GM23338 (cell line): Measurements from ENCODE around the gene ZNF780B. TPM values are rescaled to one million over a fixed set of nuclear protein-coding genes. Genes with fewer than 3 reads are reported as not detected.

Experiments
- ATAC-seq: fragments of 200-7000 bp; cut with Tn5 transposase; 3 replicates; pipeline ENCODE4 v1.9.1; 2020
- DNase-seq: peaks from one replicate; pipeline ENCODE4 v3.0.0-alpha.2; 2015; ENCODE audit warnings: low spot score
- H2AFZ ChIP-seq: fragments of 200-600 bp; sonication (generic); 2 replicates; pipeline ENCODE4 v1.8.0; 2016; ENCODE audit warnings: antibody characterized with exemption, mild to moderate bottlenecking, moderate library complexity
- H3F3A ChIP-seq: fragments of 200-600 bp; sonication (generic); replicated peaks from 2 replicates; pipeline ENCODE4 v1.8.0; 2017; ENCODE audit warnings: antibody characterized with exemption, mixed run types, low read depth
- H3K27ac ChIP-seq: fragments of 200-600 bp; sonication (generic); 2 replicates; pipeline ENCODE4 v1.6.1; 2016; ENCODE audit warnings: low read depth
- H3K27me3 ChIP-seq: fragments of 200-600 bp; sonication (generic); 2 replicates; pipeline ENCODE4 v1.8.0; 2016; ENCODE audit warnings: mild to moderate bottlenecking, mixed run types, moderate library complexity; ENCODE audit not compliant: insufficient read depth
- H3K36me3 ChIP-seq: fragments of 200-600 bp; sonication (generic); 2 replicates; pipeline ENCODE4 v1.8.0; 2016; ENCODE audit warnings: mild to moderate bottlenecking; ENCODE audit not compliant: insufficient read depth
- H3K4me1 ChIP-seq: fragments of 200-600 bp; sonication (generic); 2 replicates; pipeline ENCODE4 v1.8.0; 2016; ENCODE audit warnings: mild to moderate bottlenecking, moderate library complexity; ENCODE audit not compliant: insufficient read depth
- H3K4me2 ChIP-seq: fragments of 200-600 bp; sonication (generic); 2 replicates; pipeline ENCODE4 v1.7.1; 2017; ENCODE audit warnings: mixed run types
- H3K4me3 ChIP-seq: fragments of 200-600 bp; sonication (generic); 2 replicates; pipeline ENCODE4 v1.6.1; 2016; ENCODE audit warnings: mixed run types
- H3K79me2 ChIP-seq: fragments of 200-600 bp; sonication (generic); replicated peaks from 2 replicates; pipeline ENCODE4 v1.8.0; 2017; ENCODE audit warnings: mild to moderate bottlenecking; ENCODE audit not compliant: insufficient read depth
- H3K9me2 ChIP-seq: fragments of 200-600 bp; sonication (generic); 2 replicates; pipeline ENCODE4 v1.8.0; 2017; ENCODE audit not compliant: insufficient read depth
- H4K20me1 ChIP-seq: fragments of 200-600 bp; sonication (generic); replicated peaks from 2 replicates; pipeline ENCODE4 v1.8.0; 2017; ENCODE audit warnings: mild to moderate bottlenecking; ENCODE audit not compliant: insufficient read depth
- H3K27ac Mint-ChIP-seq: 2 replicates; pipeline ENCODE4 v1.8.0; 2020; ENCODE audit warnings: inconsistent platforms, mild to moderate bottlenecking, moderate library complexity, mixed read lengths
- H3K27me3 Mint-ChIP-seq: 3 replicates; pipeline ENCODE4 v1.8.0; 2022; ENCODE audit warnings: low read depth, mild to moderate bottlenecking, moderate library complexity, mixed read lengths, inconsistent platforms; ENCODE audit not compliant: insufficient read depth, poor library complexity
- H3K36me3 Mint-ChIP-seq: 3 replicates; pipeline ENCODE4 v1.8.0; 2021; ENCODE audit warnings: low read depth, mild to moderate bottlenecking, inconsistent platforms, moderate library complexity, mixed read lengths
- H3K4me1 Mint-ChIP-seq: 3 replicates; pipeline ENCODE4 v1.8.0; 2020; ENCODE audit warnings: mild to moderate bottlenecking, inconsistent platforms, mixed read lengths
- H3K4me3 Mint-ChIP-seq: 3 replicates; pipeline ENCODE4 v1.8.0; 2021; ENCODE audit warnings: moderate library complexity, mild to moderate bottlenecking, inconsistent platforms, mixed read lengths
- H3K9me3 Mint-ChIP-seq: 3 replicates; pipeline ENCODE4 v1.8.0; 2020; ENCODE audit warnings: moderate library complexity, mild to moderate bottlenecking, inconsistent platforms, mixed read lengths
- CREB1 ChIP-seq: fragments of 250-450 bp; sonication (Bioruptor Pico); IDR thresholded peaks from 2 replicates; pipeline ENCODE4 v1.5.0; 2020; ENCODE audit warnings: low read depth, mild to moderate bottlenecking, moderate library complexity
- EZH2 ChIP-seq: fragments of 200-600 bp; sonication (generic); IDR thresholded peaks from one replicate; pipeline ENCODE4 v1.8.0; 2017; ENCODE audit warnings: antibody characterized with exemption, mild to moderate bottlenecking, low read depth; ENCODE audit not compliant: unreplicated experiment
- EZH2phosphoT487 ChIP-seq: fragments of 200-600 bp; sonication (generic); IDR thresholded peaks from one replicate; pipeline ENCODE4 v1.8.1; 2018; ENCODE audit warnings: antibody characterized with exemption; ENCODE audit not compliant: unreplicated experiment
- JUNB ChIP-seq: IDR thresholded peaks from one replicate; pipeline ENCODE4 v1.6.1; 2016; ENCODE audit warnings: antibody characterized with exemption; ENCODE audit not compliant: unreplicated experiment
- NANOG ChIP-seq: IDR thresholded peaks from 2 replicates; pipeline ENCODE4 v1.6.1; 2016; ENCODE audit warnings: antibody characterized with exemption, borderline replicate concordance
- POLR2AphosphoS5 ChIP-seq: IDR thresholded peaks from 2 replicates; pipeline ENCODE4 v1.6.1; 2016; ENCODE audit warnings: antibody characterized with exemption, low read depth
- STAT1 ChIP-seq: IDR thresholded peaks from one replicate; pipeline ENCODE4 v1.6.1; 2016; ENCODE audit warnings: antibody characterized with exemption; ENCODE audit not compliant: unreplicated experiment
- ZNF331 ChIP-seq: fragments of 250-450 bp; sonication (Bioruptor Pico); IDR thresholded peaks from 2 replicates; pipeline ENCODE4 v1.5.0; 2020; ENCODE audit warnings: low read depth, mild to moderate bottlenecking, moderate library complexity
- polyA plus RNA-seq: library from polyadenylated mRNA; unstranded; fragments of >200 nt; fragmentation: Nextera tagmentation; extraction: Ambion mirVana; gene quantifications from 2 replicates; pipeline ENCODE4 v1.2.1, GENCODE V29; 2016
- total RNA-seq: library from RNA; depleted of rRNA; stranded (reverse); fragments of >200 nt; shearing (Covaris generic); gene quantifications from 2 replicates; pipeline ENCODE4 v1.2.3, GENCODE V29; 2014
- TF ChIP-seq, protein P1 (sequence below), 2 experiments: fragments of 200-600 bp in 1 of 2; sonication (generic) in 1 of 2; conservative IDR thresholded peaks; 2 replicates each; pipeline versions ENCODE4 v1.5.1 to v1.6.1; 2016 to 2017; ENCODE audit warnings: antibody characterized with exemption in 2 of 2, low read depth in 2 of 2, mild to moderate bottlenecking in 2 of 2, moderate library complexity in 1 of 2
- TF ChIP-seq, protein P2 (sequence below): IDR thresholded peaks from 2 replicates; pipeline ENCODE4 v1.6.1; 2016; ENCODE audit warnings: antibody characterized with exemption
- TF ChIP-seq, protein P3 (sequence below): IDR thresholded peaks from one replicate; pipeline ENCODE4 v1.6.1; 2018; ENCODE audit warnings: antibody characterized with exemption; ENCODE audit not compliant: unreplicated experiment

Gene ZNF780B
- total and polyA plus RNA-seq, 2 experiments from 2014 or later: 4.9 to 11.0 TPM

DNA sequence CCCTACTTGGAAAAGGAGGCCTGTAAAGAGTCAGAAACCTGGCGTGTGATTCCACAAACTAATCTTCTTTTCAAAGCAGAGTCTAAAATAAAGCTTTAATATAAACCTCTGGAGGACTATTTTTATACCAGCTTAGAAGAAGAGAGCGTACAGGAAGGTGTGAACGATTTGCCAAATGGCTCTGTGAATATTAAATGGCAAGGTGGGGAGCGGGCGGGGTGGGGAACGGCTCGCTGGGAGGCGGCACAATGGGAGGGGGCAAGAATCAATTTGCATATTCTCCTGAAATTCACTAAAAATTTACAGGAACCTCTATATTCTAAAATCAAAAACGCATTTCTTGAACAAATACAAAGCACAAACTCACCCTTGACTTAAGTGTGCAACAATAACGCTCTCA lies 982 bp downstream of the ZNF780B start (continued):
- no peak for TF ChIP-seq JUNB
- no peak for TF ChIP-seq NANOG
- TF ChIP-seq, protein P1, sequence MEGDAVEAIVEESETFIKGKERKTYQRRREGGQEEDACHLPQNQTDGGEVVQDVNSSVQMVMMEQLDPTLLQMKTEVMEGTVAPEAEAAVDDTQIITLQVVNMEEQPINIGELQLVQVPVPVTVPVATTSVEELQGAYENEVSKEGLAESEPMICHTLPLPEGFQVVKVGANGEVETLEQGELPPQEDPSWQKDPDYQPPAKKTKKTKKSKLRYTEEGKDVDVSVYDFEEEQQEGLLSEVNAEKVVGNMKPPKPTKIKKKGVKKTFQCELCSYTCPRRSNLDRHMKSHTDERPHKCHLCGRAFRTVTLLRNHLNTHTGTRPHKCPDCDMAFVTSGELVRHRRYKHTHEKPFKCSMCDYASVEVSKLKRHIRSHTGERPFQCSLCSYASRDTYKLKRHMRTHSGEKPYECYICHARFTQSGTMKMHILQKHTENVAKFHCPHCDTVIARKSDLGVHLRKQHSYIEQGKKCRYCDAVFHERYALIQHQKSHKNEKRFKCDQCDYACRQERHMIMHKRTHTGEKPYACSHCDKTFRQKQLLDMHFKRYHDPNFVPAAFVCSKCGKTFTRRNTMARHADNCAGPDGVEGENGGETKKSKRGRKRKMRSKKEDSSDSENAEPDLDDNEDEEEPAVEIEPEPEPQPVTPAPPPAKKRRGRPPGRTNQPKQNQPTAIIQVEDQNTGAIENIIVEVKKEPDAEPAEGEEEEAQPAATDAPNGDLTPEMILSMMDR (conservative IDR thresholded peaks at IDR 0.05; ENCODE audit: low read depth in 2 of 2): no peak
- no peak for TF ChIP-seq EZH2phosphoT487
- TF ChIP-seq CREB1 (CRISPR knock-in tag): no peak

GRCh38 chr19:40054632-40055031 lies 1.4 kb downstream of the ZNF780B start:
- H3K4me1 Mint-ChIP-seq: peaks cover 13% of the 10 kb centered on the region

More at GRCh38 chr19:40054632-40055031, 1.4 kb downstream of the ZNF780B start:
- Histone ChIP-seq H2AFZ (no peak overlapping the region), H3K4me1 (peaks cover 10% of the 10 kb centered on the region; the same call in 1 of the 2 replicates), H3K4me2 (peak overlapping the region; percentile 79), H3K36me3 (no peaks in the 10 kb centered on the region), H3K27me3 (no peaks in the 10 kb centered on the region), H3K27ac (no peak overlapping the region), H3F3A (no peaks in the 10 kb centered on the region), H3K79me2 (peaks cover 63% of the 10 kb centered on the region), H3K4me3 (peak overlapping the region; percentile 76), H4K20me1 (peaks cover 8% of the 10 kb centered on the region), H3K9me2 (no peaks in the 10 kb centered on the region; the same call in 1 of the 2 replicates)
- Mint-ChIP-seq H3K36me3 (peaks cover 28% of the 10 kb centered on the region), H3K4me3 (peak overlapping the region; percentile 100), H3K27me3 (peaks cover 13% of the 10 kb centered on the region), H3K9me3 (peaks cover 35% of the 10 kb centered on the region), H3K27ac (no peak overlapping the region)
- ATAC-seq (no peak), DNase-seq (no peak)
- TF ChIP-seq, protein P2, sequence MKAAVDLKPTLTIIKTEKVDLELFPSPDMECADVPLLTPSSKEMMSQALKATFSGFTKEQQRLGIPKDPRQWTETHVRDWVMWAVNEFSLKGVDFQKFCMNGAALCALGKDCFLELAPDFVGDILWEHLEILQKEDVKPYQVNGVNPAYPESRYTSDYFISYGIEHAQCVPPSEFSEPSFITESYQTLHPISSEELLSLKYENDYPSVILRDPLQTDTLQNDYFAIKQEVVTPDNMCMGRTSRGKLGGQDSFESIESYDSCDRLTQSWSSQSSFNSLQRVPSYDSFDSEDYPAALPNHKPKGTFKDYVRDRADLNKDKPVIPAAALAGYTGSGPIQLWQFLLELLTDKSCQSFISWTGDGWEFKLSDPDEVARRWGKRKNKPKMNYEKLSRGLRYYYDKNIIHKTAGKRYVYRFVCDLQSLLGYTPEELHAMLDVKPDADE: no peak
- TF ChIP-seq, protein P3, sequence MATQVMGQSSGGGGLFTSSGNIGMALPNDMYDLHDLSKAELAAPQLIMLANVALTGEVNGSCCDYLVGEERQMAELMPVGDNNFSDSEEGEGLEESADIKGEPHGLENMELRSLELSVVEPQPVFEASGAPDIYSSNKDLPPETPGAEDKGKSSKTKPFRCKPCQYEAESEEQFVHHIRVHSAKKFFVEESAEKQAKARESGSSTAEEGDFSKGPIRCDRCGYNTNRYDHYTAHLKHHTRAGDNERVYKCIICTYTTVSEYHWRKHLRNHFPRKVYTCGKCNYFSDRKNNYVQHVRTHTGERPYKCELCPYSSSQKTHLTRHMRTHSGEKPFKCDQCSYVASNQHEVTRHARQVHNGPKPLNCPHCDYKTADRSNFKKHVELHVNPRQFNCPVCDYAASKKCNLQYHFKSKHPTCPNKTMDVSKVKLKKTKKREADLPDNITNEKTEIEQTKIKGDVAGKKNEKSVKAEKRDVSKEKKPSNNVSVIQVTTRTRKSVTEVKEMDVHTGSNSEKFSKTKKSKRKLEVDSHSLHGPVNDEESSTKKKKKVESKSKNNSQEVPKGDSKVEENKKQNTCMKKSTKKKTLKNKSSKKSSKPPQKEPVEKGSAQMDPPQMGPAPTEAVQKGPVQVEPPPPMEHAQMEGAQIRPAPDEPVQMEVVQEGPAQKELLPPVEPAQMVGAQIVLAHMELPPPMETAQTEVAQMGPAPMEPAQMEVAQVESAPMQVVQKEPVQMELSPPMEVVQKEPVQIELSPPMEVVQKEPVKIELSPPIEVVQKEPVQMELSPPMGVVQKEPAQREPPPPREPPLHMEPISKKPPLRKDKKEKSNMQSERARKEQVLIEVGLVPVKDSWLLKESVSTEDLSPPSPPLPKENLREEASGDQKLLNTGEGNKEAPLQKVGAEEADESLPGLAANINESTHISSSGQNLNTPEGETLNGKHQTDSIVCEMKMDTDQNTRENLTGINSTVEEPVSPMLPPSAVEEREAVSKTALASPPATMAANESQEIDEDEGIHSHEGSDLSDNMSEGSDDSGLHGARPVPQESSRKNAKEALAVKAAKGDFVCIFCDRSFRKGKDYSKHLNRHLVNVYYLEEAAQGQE: no peak
- TF ChIP-seq EZH2phosphoT487 (no peak), ZNF331 (CRISPR knock-in tag) (no peak), JUNB (no peak), NANOG (no peak), STAT1 (no peak), POLR2AphosphoS5 (no peak), EZH2 (no peak)
